NB4 (cell line): ENCODE measurements around the gene CLIC5.

Source experiments
- DNase-seq: peaks from one replicate; pipeline ENCODE4 v3.0.0; 2010; ENCODE audit warnings: low read depth
- H3K4me3 ChIP-seq: one replicate; pipeline ENCODE4 v1.5.1; 2011; ENCODE audit warnings: mild to moderate bottlenecking, low read depth, low read length, moderate library complexity
- MYC ChIP-seq: IDR thresholded peaks from 2 replicates; pipeline ENCODE4 v1.6.1; 2011; ENCODE audit warnings: low read depth, low read length
- POLR2A ChIP-seq: IDR thresholded peaks from 2 replicates; pipeline ENCODE4 v1.6.1; 2011; ENCODE audit warnings: mild to moderate bottlenecking; ENCODE audit not compliant: insufficient read length; ENCODE audit errors: extremely low read depth
- TF ChIP-seq, protein P1 (sequence below): IDR thresholded peaks from 2 replicates; pipeline ENCODE4 v1.6.1; 2011; ENCODE audit warnings: low read depth, low read length
- TF ChIP-seq, protein P2 (sequence below): IDR thresholded peaks from one replicate; pipeline ENCODE4 v1.5.1; 2012; ENCODE audit warnings: low read depth, low read length

CLIC5 gene

DNA sequence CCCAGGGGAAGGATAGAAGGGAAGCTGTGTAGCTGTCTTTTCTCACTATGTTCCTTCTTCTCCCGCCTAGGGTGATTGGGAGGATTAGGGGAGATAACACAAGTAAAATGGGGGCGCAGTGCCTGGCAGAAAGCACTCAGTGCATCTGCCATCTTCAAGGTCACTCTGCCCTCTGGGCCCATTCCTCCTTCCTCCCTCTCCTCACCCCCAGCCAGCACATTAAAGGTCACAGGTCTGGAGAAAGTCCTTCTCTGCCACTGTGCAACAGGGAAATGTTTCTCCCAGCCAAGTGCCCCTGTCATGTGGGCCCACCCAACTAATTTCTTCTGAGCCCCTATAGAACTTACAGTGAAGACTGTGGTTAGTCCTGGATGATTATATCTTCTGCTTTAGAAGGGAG, 45.8 kb downstream of the CLIC5 start:
- no peak for DNase-seq
- no peak overlapping the region for H3K4me3 ChIP-seq
- TF ChIP-seq, protein P1, sequence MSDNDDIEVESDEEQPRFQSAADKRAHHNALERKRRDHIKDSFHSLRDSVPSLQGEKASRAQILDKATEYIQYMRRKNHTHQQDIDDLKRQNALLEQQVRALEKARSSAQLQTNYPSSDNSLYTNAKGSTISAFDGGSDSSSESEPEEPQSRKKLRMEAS = no peak
- TF ChIP-seq MYC = no peak
- TF ChIP-seq POLR2A = no peak
- TF ChIP-seq, protein P2, sequence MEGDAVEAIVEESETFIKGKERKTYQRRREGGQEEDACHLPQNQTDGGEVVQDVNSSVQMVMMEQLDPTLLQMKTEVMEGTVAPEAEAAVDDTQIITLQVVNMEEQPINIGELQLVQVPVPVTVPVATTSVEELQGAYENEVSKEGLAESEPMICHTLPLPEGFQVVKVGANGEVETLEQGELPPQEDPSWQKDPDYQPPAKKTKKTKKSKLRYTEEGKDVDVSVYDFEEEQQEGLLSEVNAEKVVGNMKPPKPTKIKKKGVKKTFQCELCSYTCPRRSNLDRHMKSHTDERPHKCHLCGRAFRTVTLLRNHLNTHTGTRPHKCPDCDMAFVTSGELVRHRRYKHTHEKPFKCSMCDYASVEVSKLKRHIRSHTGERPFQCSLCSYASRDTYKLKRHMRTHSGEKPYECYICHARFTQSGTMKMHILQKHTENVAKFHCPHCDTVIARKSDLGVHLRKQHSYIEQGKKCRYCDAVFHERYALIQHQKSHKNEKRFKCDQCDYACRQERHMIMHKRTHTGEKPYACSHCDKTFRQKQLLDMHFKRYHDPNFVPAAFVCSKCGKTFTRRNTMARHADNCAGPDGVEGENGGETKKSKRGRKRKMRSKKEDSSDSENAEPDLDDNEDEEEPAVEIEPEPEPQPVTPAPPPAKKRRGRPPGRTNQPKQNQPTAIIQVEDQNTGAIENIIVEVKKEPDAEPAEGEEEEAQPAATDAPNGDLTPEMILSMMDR = no peak

DNA sequence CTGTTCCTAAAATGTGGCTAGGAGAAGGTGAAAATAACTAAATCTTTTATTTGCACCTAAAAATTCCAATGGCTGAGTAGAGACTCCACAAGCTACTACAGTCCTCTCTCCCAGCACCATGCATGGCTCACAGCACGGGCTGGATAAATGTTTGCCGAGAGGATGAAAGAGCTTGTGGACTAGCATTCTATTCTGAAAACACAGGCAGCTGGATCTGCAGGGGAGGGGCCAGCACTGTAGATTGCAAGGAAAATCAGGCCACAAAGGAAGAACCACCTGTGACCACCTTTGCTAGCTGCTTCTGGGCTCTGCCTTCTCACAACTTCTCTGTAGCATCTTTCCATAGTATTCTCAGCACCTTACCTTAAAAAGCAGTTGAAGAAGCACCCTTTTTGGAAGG, 46.6 kb downstream of the CLIC5 start:
- TF ChIP-seq POLR2A (no peak), MYC (no peak)
- TF ChIP-seq, protein P2 = no peak
- TF ChIP-seq, protein P1 = no peak

DNA sequence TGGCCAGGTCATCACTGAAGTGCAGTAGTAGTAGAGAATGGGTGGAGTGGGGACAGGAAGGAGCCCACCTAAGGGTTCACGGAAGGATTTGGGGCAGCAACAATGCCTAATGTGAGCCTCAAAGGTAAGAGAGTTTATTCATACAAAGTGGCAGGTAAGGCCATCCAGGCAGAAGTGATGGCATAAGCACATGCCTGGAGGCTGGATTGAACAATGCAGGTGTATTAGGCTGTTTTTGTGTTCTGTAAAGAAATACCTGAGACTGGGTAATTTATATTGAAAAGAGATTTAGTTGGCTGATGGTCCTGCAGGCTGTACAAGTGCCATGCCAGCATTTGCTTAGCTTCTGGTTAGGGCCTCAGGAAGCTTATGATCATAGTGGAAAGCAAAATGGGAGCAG, 48.3 kb downstream of the CLIC5 start:
- TF ChIP-seq, protein P1 = no peak
- TF ChIP-seq POLR2A (no peak), MYC (no peak)
- TF ChIP-seq, protein P2 = no peak
- no peak overlapping the region for H3K4me3 ChIP-seq
- DNase-seq = no peak

More for the DNA sequence above, 46.6 kb downstream of the CLIC5 start:
- DNase-seq = no peak
- H3K4me3 ChIP-seq = no peak overlapping the region

DNA sequence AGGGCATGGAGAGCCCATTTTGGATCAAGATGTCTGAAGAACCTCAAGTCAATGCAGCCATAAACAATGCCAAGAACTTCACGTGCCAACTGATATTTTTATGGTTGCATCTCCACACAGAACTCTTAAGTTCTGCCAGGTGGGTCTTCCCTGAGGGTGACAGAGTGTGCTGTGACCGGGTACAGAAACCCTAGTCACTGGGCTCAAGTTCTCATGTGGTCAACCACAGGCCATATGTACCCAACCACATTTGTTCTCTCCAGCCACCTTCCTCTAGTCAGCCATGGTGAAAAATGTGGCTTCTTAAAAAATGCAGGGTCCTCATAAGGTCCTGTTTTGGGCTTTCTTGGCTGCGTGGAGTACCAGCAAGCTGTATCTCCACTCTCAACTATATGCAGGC, 48.9 kb downstream of the CLIC5 start:
- TF ChIP-seq, protein P1 = no peak
- TF ChIP-seq POLR2A = no peak
- TF ChIP-seq, protein P2 = no peak
- TF ChIP-seq MYC = no peak
- DNase-seq = no peak
- no peak overlapping the region for H3K4me3 ChIP-seq

DNA sequence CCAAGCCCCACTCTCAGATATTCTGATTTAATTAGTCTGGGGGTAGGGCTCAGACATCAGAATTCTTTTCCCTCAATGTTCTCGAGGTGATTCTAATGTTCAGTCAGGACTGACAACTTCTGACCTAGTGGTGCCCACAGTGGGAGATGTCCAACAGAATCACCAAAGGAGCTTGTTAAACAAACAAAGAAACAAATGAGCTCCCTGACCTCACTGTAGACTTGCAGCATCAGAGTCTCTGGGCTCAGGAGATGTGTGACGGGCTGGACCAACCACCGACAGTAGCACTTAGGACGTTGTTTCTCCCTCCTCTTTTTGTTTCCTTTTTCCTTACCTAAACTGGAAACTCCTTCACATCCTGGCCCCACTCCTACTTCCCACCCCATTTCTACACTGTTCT, 49.3 kb downstream of the CLIC5 start:
- H3K4me3 ChIP-seq = no peak overlapping the region
- TF ChIP-seq, protein P1 = no peak
- TF ChIP-seq, protein P2 = no peak
- TF ChIP-seq MYC (no peak), POLR2A (no peak)
- no peak for DNase-seq

DNA sequence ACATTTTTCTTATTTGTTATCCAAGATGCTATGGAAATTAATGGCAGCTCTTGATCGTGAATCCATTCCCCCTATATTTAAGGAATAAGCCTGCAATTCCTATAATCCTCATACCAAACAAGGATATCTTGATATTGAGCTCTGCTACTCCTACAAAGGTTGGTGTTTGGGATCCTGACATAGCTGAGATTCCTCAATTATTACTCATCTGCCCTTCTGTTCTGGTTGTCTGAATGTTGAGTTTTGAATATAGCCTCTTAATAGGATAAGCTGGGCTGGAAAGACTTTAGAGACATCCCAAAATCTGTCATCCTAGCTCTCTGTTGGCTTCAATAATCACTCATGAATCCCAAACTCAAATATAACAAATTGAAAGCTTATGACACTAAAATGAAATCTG, 49.9 kb downstream of the CLIC5 start:
- TF ChIP-seq, protein P2 = no peak
- no peak for TF ChIP-seq MYC
- TF ChIP-seq, protein P1 = no peak
- no peak for TF ChIP-seq POLR2A
- no peak overlapping the region for H3K4me3 ChIP-seq
- no peak for DNase-seq
